Stimulated activated CD8-positive, alpha-beta memory T cell treated with anti-CD3 and anti-CD28 coated beads, Interleukin-7, amount 100 ng/mL, for 24 hours (primary cell): ENCODE results near the gene DQX1.
"Not testable (repeated sequence)": the region's sequence is repeated elsewhere in the genome, so short reads cannot be mapped to it uniquely, and the experiment has no call there.

Experiments used
- DNase-seq: peaks from one replicate; pipeline ENCODE4 v3.0.0-alpha.2; 2020; ENCODE audit warnings: low read depth

DQX1 gene

GRCh38 chr2:74525717-74526648 is at the start of gene DQX1:
Gene DQX1 (minus strand): TSS chr2:74526231. CDS start chr2:74525729, 502 bp downstream.
- no peak for DNase-seq

- DNase-seq = no peak
Measured at GRCh38 chr2:74575320-74575719, 49.3 kb upstream of the DQX1 start.

GRCh38 chr2:74573747-74574562 is 47.9 kb upstream of the DQX1 start:
- DNase-seq = no peak

- no peak for DNase-seq
Measured at GRCh38 chr2:74572178-74572925, 46.3 kb upstream of the DQX1 start.

- DNase-seq = no peak
Measured at GRCh38 chr2:74571058-74571457, 45.0 kb upstream of the DQX1 start.

- DNase-seq = no peak
Measured at GRCh38 chr2:74569686-74570085, 43.7 kb upstream of the DQX1 start.

- DNase-seq = no peak
Measured at GRCh38 chr2:74567881-74568280, 41.9 kb upstream of the DQX1 start.

- no peak for DNase-seq
Measured at GRCh38 chr2:74566754-74567085, 40.7 kb upstream of the DQX1 start.

- DNase-seq = no peak
Measured at GRCh38 chr2:74566076-74566753, 40.2 kb upstream of the DQX1 start.

- no peak for DNase-seq
Measured at GRCh38 chr2:74564222-74564621, 38.2 kb upstream of the DQX1 start.

GRCh38 chr2:74562126-74562775 is 36.2 kb upstream of the DQX1 start:
- no peak for DNase-seq

GRCh38 chr2:74561022-74561421 is 35.0 kb upstream of the DQX1 start:
- DNase-seq = not testable (repeated sequence)

- no peak for DNase-seq
Measured at GRCh38 chr2:74560591-74560990, 34.6 kb upstream of the DQX1 start.

GRCh38 chr2:74559912-74560311 is 33.9 kb upstream of the DQX1 start:
- no peak for DNase-seq

GRCh38 chr2:74558284-74559230 is 32.5 kb upstream of the DQX1 start:
- DNase-seq = no peak

- no peak for DNase-seq
Measured at GRCh38 chr2:74556831-74557370, 30.9 kb upstream of the DQX1 start.

GRCh38 chr2:74556159-74556558 is 30.1 kb upstream of the DQX1 start:
- DNase-seq = no peak

- no peak for DNase-seq
Measured at GRCh38 chr2:74555610-74556103, 29.6 kb upstream of the DQX1 start.

- no peak for DNase-seq
Measured at GRCh38 chr2:74554820-74555531, 28.9 kb upstream of the DQX1 start.
